Measurements from ENCODE around the gene PLGRKT. TPM values are rescaled to one million over a fixed set of nuclear protein-coding genes. Genes with fewer than 3 reads are reported as not detected.
"Not testable (repeated sequence)": the region's sequence is repeated elsewhere in the genome, so short reads cannot be mapped to it uniquely, and the experiment has no call there.

PLGRKT gene
- total RNA-seq, 4 donors from 2014 or later: 8.9 to 15.3 (median 12.3) TPM

DNA sequence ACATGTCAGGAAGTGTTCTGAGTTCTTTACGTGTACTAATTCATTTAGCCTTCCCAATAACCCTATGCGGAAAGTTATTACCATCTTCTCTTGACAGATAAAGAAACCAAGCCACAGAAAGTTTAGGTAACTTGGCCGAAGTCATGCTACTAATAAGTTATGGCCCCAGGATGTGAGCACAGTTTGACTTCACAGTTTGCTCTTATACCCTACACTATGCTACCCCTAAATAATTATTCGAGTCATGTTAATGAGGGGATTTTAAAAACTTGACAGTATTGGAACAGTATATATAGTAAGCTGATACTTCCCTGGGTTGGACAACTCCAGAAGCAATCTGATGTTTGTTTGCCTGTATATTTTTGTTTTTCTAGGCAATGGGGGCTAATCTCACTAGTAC is 43.2 kb upstream of the PLGRKT start:
- ATAC-seq (ENCODE audit: low FRiP score): no peak
- DNase-seq (ENCODE audit: low spot score): no peak
- TF ChIP-seq, protein P1, sequence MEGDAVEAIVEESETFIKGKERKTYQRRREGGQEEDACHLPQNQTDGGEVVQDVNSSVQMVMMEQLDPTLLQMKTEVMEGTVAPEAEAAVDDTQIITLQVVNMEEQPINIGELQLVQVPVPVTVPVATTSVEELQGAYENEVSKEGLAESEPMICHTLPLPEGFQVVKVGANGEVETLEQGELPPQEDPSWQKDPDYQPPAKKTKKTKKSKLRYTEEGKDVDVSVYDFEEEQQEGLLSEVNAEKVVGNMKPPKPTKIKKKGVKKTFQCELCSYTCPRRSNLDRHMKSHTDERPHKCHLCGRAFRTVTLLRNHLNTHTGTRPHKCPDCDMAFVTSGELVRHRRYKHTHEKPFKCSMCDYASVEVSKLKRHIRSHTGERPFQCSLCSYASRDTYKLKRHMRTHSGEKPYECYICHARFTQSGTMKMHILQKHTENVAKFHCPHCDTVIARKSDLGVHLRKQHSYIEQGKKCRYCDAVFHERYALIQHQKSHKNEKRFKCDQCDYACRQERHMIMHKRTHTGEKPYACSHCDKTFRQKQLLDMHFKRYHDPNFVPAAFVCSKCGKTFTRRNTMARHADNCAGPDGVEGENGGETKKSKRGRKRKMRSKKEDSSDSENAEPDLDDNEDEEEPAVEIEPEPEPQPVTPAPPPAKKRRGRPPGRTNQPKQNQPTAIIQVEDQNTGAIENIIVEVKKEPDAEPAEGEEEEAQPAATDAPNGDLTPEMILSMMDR (IDR thresholded peaks at IDR 0.05): no peak

DNA sequence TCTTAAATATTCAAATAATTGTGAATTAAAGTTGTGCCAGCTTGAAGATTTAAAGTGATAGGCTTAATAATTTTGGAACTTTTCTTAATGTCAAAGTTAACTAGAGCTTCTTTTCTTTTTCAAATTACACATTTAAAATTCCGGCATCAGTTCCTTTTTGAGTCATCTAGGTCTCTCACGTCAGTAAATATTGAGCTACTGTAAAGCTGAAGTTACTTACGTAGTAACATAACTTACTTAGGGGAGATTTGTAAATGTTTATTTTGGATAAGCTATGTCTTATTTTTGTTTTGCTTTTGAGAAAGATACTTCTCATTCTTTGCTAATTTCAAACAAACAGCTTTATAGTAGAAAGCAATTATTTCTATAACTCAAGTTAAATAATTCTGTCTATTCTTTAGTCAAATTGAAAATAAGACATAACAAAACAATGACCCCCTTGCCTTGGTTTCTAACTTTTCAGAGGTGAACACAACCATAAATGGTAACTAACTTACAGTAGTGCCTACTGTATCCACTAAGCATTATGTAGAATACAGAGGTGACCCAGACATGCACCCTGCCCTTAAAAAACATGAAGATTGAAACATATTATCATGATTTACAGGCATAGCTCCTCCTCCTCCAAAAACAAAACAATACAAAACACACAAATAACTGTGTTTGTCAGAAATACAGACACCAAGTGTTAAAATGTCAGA is 42.4 kb upstream of the PLGRKT start:
- TF ChIP-seq, protein P1 (IDR thresholded peaks at IDR 0.05): no peak
- no peak for ATAC-seq (ENCODE audit: low FRiP score)
- DNase-seq (ENCODE audit: low spot score): no peak

DNA sequence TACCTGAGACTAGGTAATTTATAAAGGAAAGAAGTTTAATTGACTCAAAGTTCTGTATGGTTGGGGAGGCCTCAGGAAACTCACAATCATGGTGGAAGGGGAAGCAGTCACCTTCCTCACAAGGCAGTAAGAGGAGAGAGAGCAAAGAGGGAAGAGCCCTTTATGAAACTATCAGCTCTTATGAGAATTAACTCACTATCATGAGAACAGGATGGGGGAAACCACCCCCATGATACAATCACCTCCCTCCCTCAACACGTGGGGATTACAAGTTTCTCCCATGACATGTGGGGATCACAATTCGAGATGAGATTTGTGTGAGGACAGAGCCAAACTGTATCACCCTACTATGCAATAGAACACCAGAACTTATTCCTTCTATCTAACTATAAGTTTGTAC is 40.5 kb upstream of the PLGRKT start:
- ATAC-seq (ENCODE audit: low FRiP score) (no peak), DNase-seq (ENCODE audit: low spot score) (no peak)
- TF ChIP-seq, protein P1 (IDR thresholded peaks at IDR 0.05): no peak

DNA sequence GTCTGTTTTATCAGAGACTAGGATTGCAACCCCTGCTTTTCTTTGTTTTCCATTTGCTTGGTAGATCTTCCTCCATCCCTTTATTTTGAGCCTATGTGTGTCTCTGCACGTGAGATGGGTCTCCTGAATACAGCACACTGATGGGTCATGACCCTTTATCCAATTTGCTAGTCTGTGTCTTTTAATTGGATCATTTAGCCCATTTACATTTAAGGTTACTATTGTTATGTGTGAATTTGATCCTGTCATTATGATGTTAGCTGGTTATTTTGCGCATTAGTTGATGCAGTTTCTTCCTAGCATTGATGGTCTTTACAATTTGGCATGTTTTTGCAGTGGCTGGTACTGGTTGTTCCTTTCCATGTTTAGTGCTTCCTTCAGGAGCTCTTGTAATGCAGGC is 37.9 kb upstream of the PLGRKT start:
- ATAC-seq (ENCODE audit: low FRiP score); DNase-seq (ENCODE audit: low spot score): not testable (repeated sequence)

DNA sequence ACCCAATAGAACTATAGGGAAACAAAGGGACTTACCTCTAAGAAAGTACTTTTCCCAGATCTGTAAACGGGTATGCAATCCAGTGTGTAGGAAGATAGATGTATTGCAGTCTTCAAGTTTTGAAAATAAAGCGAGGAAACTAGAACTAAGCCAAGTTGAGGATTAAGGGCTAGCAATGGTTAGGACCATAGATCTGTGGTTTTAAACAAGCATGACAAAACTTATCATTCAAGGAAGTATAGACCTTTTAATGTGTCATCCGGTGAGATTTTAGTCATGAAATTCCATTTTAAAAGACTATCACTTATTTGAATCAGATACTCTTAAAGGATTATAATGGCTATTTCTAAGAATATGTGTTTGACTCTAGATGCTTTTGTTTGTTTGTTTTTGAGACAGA is 33.1 kb upstream of the PLGRKT start:
- no peak for DNase-seq (ENCODE audit: low spot score)
- no peak for ATAC-seq (ENCODE audit: low FRiP score)
- TF ChIP-seq, protein P1 (IDR thresholded peaks at IDR 0.05): no peak

DNA sequence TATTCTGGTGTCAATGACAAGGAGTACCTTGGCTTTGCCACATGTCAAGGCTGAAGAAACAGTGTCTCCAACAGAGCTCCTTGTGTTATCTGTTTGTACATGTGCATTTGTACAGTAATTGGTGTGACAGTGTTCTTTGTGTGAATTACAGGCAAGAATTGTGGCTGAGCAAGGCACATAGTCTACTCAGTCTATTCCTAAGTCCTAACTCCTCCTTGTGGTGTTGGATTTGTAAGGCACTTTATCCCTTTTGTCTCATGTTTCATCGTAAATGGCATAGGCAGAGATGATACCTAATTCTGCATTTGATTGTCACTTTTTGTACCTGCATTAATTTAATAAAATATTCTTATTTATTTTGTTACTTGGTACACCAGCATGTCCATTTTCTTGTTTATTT is 32.4 kb upstream of the PLGRKT start:
- ATAC-seq (ENCODE audit: low FRiP score): no peak
- DNase-seq (ENCODE audit: low spot score): no peak
- TF ChIP-seq, protein P1 (IDR thresholded peaks at IDR 0.05): no peak

DNA sequence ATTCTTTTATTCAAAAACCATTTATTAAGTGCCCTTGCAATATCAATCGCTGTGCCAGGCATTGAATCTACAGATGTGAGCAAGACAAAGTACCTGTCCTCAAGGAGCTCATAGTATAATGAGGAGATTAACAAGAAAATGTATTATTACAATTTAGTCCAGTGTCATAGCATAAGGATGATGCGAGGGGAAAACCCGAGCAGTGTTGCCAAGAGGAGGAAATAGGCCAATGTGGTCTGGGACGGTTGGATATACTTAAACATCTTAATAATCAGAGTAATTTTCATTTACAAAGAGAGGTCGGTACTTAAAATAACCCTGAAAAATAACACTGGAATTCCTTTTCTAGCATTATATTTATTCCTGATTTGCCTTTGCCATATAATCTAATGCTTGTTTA is 31.1 kb upstream of the PLGRKT start:
- DNase-seq (ENCODE audit: low spot score) (no peak), ATAC-seq (ENCODE audit: low FRiP score) (no peak)
- TF ChIP-seq, protein P1 (IDR thresholded peaks at IDR 0.05): no peak

Data from omental fat pad (tissue), 4 donors.